ENCODE measurements around the gene ZDHHC3.

ZDHHC3 gene

DNA sequence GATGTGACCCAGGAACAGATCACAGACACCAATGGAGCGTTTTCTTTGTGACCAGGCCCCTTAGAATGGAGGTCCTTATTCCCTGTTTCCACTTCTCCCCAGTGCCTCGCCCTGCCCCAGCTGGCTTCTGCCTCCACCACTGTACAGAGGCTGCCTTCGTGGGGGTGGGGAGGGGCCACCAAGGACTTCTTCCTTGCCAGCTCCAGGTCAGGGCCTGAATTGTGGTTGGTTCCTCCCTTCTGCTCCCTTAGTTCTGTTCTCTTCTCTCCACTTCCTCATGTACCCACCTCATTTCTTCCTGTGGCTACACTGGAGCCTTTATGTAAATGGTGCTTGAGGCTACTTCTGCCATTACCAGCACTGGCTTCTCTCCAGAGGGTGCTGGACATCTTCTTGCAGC, 85.1 kb downstream of the ZDHHC3 start:
- DNase-seq = no peak

DNA sequence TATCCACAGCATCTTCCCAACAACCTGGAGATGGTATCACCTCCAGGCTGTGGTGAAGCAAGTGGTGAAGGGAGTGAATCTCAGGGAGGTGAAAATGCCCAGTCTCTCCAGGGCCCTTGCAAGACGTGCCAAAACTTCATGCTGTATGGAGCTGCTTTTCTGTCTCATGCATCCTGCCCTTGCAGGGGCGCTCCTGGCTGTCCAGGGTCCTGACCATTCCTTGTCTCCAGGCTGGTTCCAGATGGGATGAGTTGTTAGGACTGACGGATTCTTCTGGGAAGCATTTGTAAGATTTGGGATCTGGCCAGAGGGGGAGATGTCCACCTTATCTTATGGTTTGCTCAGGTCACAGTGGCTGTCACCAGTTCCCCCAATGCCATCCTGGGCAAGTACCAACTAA, 85.7 kb downstream of the ZDHHC3 start:
- DNase-seq = no peak

DNA sequence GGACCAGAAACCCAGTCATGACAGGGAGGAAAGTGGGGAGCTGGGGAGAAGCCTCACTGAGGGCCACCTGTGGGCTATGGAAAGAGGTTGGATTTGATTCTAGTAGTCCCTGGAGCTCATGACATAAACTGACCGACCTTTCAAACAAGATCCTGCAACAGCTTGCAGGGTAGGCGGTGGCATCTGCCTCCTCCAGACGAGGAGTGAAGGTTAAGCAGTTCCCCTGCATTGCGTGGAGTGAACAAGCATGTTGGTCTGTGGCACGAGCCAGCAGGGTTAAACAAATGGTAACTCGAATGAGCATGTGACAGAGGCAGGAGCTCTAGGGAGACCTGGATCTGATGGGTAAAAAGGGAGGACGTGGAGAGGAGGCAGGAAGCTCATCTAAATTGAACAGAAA, 88.9 kb downstream of the ZDHHC3 start:
- DNase-seq = no peak

DNA sequence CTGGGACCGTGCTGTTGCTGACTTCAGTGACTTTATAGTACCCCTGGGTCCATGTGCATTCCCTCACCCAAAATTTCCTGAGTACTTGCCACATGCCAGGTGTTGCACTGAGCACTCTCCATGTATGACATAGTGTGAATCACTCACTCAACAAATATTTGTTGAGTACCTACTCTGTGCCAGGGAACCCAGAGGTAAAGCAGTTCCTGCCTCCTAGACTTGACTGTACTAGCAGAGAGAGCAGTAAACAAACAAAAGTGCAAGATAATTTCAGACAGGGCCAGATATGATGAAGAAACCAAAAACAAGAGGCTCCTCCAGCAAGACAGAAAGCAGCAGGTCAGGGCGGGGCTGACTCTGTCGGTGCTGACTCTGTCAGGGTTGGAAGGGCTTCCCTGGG, 89.4 kb downstream of the ZDHHC3 start:
- no peak for DNase-seq

DNA sequence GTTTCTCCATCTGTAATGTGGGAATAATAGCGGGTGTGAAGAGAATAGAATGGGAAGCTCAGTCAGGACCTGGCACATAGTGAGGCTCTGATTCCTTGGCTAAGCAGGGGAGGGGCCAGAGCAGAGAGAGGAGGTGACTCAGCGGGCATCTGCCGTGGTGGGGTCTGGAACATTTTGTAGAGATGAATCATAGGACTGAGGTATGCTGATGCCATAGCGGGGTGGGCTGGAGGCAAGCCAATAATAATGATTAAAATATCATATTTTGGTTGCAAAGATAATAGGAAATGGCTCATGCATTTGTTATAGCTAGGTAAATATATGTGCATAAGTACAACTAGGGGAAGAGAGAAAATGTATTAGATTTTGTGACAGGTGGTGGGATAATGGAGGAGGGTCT, 90.4 kb downstream of the ZDHHC3 start:
- no peak for DNase-seq

GRCh38 chr3:44883999-44884431, 92.0 kb downstream of the ZDHHC3 start:
- no peak for DNase-seq

- no peak for DNase-seq
These were observed 92.6 kb downstream of the ZDHHC3 start for GRCh38 chr3:44883213-44883955.

DNA sequence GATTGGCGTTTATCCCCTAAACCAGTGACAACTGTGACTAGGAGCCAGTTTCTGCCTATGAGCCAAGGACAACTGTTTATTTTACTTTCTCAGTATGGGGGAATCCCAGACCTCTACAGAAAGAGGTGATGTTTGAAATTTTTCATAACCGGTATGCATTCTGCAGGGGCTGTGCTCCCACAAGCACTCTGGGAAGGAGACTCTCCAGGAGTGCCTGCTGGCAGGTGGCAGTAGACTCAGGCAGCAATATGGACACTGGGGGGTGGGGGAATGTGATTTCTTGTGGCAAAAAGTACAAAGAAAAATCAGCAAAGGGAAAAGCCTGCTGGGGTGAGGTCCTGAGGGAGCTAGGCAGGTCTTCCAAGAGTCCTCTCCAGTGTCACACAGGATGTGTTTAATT, 95.7 kb downstream of the ZDHHC3 start:
- DNase-seq = no peak

DNA sequence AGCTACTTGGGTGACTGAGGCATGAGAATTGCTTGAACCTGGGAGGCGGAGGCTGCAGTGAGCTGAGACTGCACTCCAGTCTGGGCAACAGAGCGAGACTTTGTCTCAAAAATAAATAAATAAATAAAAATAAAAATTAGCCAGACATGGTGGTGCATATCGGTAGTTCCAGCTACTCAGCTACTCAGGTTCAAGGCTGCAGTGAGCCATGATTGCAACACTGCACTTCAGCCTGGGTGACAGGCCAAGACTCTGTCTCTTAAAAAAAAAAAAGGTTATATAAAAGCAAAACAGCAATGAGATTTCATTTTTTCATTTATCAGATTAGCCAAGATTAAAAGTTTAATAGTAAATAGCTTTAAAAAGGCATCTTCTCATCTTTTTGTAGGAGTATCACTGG, 98.6 kb downstream of the ZDHHC3 start:
- DNase-seq = no peak

- no peak for DNase-seq
These were observed 100.4 kb downstream of the ZDHHC3 start for GRCh38 chr3:44875596-44875995.

All from effector CD4-positive, alpha-beta T cell (primary cell).